ENCODE measurements around the gene PTOV1.

Gene PTOV1

GRCh38 chr19:49837425-49837824, 13.5 kb upstream of the PTOV1 start:
- ChIA-PET POLR2A (interaction anchor here (0.7 kb wide), 1 partner anchor 12 kb away, joined by 3 read pairs; no protein-coding TSS in a partner anchor), CTCF (no interaction called here)
- no peak for TF ChIP-seq ELF4 (IDR thresholded peaks at IDR 0.05)
- no peak for TF ChIP-seq BHLHE40 (IDR thresholded peaks at IDR 0.05; ENCODE audit: borderline replicate concordance)
- no peak for TF ChIP-seq HDGF (IDR thresholded peaks at IDR 0.05; ENCODE audit: borderline replicate concordance)
- no peak for TF ChIP-seq FOXK2 (IDR thresholded peaks at IDR 0.05)
- no peak for TF ChIP-seq FOXM1 (IDR thresholded peaks at IDR 0.05; ENCODE audit: borderline replicate concordance)
- TF ChIP-seq LEF1 (IDR thresholded peaks at IDR 0.05; ENCODE audit: borderline replicate concordance): no peak
- TF ChIP-seq TARDBP (IDR thresholded peaks at IDR 0.05): no peak
- TF ChIP-seq ZNF384 (IDR thresholded peaks at IDR 0.05): no peak
- TF ChIP-seq FOXA1 (IDR thresholded peaks at IDR 0.05): no peak
- no peak for DNase-seq (ENCODE audit: extremely low spot score)

GRCh38 chr19:49838885-49839588, 11.9 kb upstream of the PTOV1 start:
- CTCF ChIA-PET: no interaction called here
- POLR2A ChIA-PET: no interaction called here
- DNase-seq (ENCODE audit: extremely low spot score): no peak
- TF ChIP-seq FOXK2 (IDR thresholded peaks at IDR 0.05) (no peak), TARDBP (IDR thresholded peaks at IDR 0.05) (no peak), ELF4 (IDR thresholded peaks at IDR 0.05) (no peak), FOXM1 (IDR thresholded peaks at IDR 0.05; ENCODE audit: borderline replicate concordance) (no peak), BHLHE40 (IDR thresholded peaks at IDR 0.05; ENCODE audit: borderline replicate concordance) (no peak), PKNOX1 (IDR thresholded peaks at IDR 0.05) (no peak), SP1 (IDR thresholded peaks at IDR 0.05) (no peak), LEF1 (IDR thresholded peaks at IDR 0.05; ENCODE audit: borderline replicate concordance) (no peak), ZNF384 (IDR thresholded peaks at IDR 0.05) (no peak)

- TF ChIP-seq ZNF384 (IDR thresholded peaks at IDR 0.05) (no peak), TARDBP (IDR thresholded peaks at IDR 0.05) (no peak), PKNOX1 (IDR thresholded peaks at IDR 0.05) (no peak), CTBP1 (IDR thresholded peaks at IDR 0.05; ENCODE audit: borderline replicate concordance) (no peak), ELF4 (IDR thresholded peaks at IDR 0.05) (no peak), FOXA1 (IDR thresholded peaks at IDR 0.05) (no peak), LEF1 (IDR thresholded peaks at IDR 0.05; ENCODE audit: borderline replicate concordance) (no peak), SUZ12 (IDR thresholded peaks at IDR 0.05) (no peak), L3MBTL2 (conservative IDR thresholded peaks at IDR 0.05) (no peak), FOXK2 (IDR thresholded peaks at IDR 0.05) (no peak), FOXM1 (IDR thresholded peaks at IDR 0.05; ENCODE audit: borderline replicate concordance) (no peak), SP1 (IDR thresholded peaks at IDR 0.05) (no peak), BHLHE40 (IDR thresholded peaks at IDR 0.05; ENCODE audit: borderline replicate concordance) (no peak), HDGF (IDR thresholded peaks at IDR 0.05; ENCODE audit: borderline replicate concordance) (no peak), NFRKB (IDR thresholded peaks at IDR 0.05) (no peak), ARNT (IDR thresholded peaks at IDR 0.05) (no peak)
- ChIA-PET CTCF (no interaction called here), POLR2A (no interaction called here)
- no peak for DNase-seq (ENCODE audit: extremely low spot score)
Observed at GRCh38 chr19:49839713-49840112, 11.2 kb upstream of the PTOV1 start.

- ChIA-PET POLR2A (no interaction called here), CTCF (no interaction called here)
- DNase-seq (ENCODE audit: extremely low spot score): no peak
- TF ChIP-seq FOXA1 (IDR thresholded peaks at IDR 0.05) (no peak), L3MBTL2 (conservative IDR thresholded peaks at IDR 0.05) (no peak), ARNT (IDR thresholded peaks at IDR 0.05) (no peak), TARDBP (IDR thresholded peaks at IDR 0.05) (no peak), FOXM1 (IDR thresholded peaks at IDR 0.05; ENCODE audit: borderline replicate concordance) (no peak), HDGF (IDR thresholded peaks at IDR 0.05; ENCODE audit: borderline replicate concordance) (no peak), SP1 (IDR thresholded peaks at IDR 0.05) (no peak), PKNOX1 (IDR thresholded peaks at IDR 0.05) (no peak), ZNF384 (IDR thresholded peaks at IDR 0.05) (no peak), BHLHE40 (IDR thresholded peaks at IDR 0.05; ENCODE audit: borderline replicate concordance) (no peak), CTBP1 (IDR thresholded peaks at IDR 0.05; ENCODE audit: borderline replicate concordance) (no peak), LEF1 (IDR thresholded peaks at IDR 0.05; ENCODE audit: borderline replicate concordance) (no peak), SUZ12 (IDR thresholded peaks at IDR 0.05) (no peak), FOXK2 (IDR thresholded peaks at IDR 0.05) (no peak), NFRKB (IDR thresholded peaks at IDR 0.05) (no peak), ELF4 (IDR thresholded peaks at IDR 0.05) (no peak)
Observed at GRCh38 chr19:49840321-49840720, 10.6 kb upstream of the PTOV1 start.

GRCh38 chr19:49840736-49841249, 10.2 kb upstream of the PTOV1 start:
- no peak for TF ChIP-seq FOXA1 (IDR thresholded peaks at IDR 0.05)
- TF ChIP-seq ZNF384 (IDR thresholded peaks at IDR 0.05): no peak
- no peak for TF ChIP-seq SUZ12 (IDR thresholded peaks at IDR 0.05)
- ChIA-PET CTCF (no interaction called here), POLR2A (no interaction called here)
- DNase-seq (ENCODE audit: extremely low spot score): no peak

GRCh38 chr19:49843265-49843664, 7.7 kb upstream of the PTOV1 start:
- TF ChIP-seq FOXK2 (IDR thresholded peaks at IDR 0.05): no peak
- no peak for TF ChIP-seq FOXM1 (IDR thresholded peaks at IDR 0.05; ENCODE audit: borderline replicate concordance)
- TF ChIP-seq L3MBTL2 (conservative IDR thresholded peaks at IDR 0.05): no peak
- TF ChIP-seq PKNOX1 (IDR thresholded peaks at IDR 0.05): no peak
- no peak for TF ChIP-seq ZNF384 (IDR thresholded peaks at IDR 0.05)
- TF ChIP-seq LEF1 (IDR thresholded peaks at IDR 0.05; ENCODE audit: borderline replicate concordance): no peak
- no peak for TF ChIP-seq HDGF (IDR thresholded peaks at IDR 0.05; ENCODE audit: borderline replicate concordance)
- no peak for TF ChIP-seq SP1 (IDR thresholded peaks at IDR 0.05)
- no peak for TF ChIP-seq NFRKB (IDR thresholded peaks at IDR 0.05)
- TF ChIP-seq TARDBP (IDR thresholded peaks at IDR 0.05): no peak
- no peak for TF ChIP-seq FOXA1 (IDR thresholded peaks at IDR 0.05)
- no peak for TF ChIP-seq BHLHE40 (IDR thresholded peaks at IDR 0.05; ENCODE audit: borderline replicate concordance)
- TF ChIP-seq ELF4 (IDR thresholded peaks at IDR 0.05): no peak
- TF ChIP-seq CTBP1 (IDR thresholded peaks at IDR 0.05; ENCODE audit: borderline replicate concordance): no peak
- TF ChIP-seq SUZ12 (IDR thresholded peaks at IDR 0.05): no peak
- no peak for TF ChIP-seq ARNT (IDR thresholded peaks at IDR 0.05)
- DNase-seq (ENCODE audit: extremely low spot score): no peak
- POLR2A ChIA-PET: no interaction called here
- CTCF ChIA-PET: interaction anchor here (0.6 kb wide), 1 partner anchor 1007 kb away, joined by 3 read pairs; the partner anchor contains the start of gene HSD17B14

All from HEK293T (cell line).